Measurements from ENCODE around the gene KRTAP9-8. TPM values are rescaled to one million over a fixed set of nuclear protein-coding genes. Genes with fewer than 3 reads are reported as not detected.
A peak's percentile ranks its signal among the peaks of the same experiment; 100 is the strongest.
"Not testable (repeated sequence)": the region's sequence is repeated elsewhere in the genome, so short reads cannot be mapped to it uniquely, and the experiment has no call there.

Gene KRTAP9-8
- total RNA-seq, 2 donors from 2014 or later: not detected

GRCh38 chr17:41246995-41247787 lies 9.4 kb downstream of the KRTAP9-8 start:
- not testable (repeated sequence) for DNase-seq (ENCODE audit: low spot score in 2 of 2); H3K9me3 Mint-ChIP-seq; ATAC-seq; H3K36me3 Mint-ChIP-seq
- H3K27ac Mint-ChIP-seq: peak overlapping the region in 1 of 2 donors; percentile 5

DNA sequence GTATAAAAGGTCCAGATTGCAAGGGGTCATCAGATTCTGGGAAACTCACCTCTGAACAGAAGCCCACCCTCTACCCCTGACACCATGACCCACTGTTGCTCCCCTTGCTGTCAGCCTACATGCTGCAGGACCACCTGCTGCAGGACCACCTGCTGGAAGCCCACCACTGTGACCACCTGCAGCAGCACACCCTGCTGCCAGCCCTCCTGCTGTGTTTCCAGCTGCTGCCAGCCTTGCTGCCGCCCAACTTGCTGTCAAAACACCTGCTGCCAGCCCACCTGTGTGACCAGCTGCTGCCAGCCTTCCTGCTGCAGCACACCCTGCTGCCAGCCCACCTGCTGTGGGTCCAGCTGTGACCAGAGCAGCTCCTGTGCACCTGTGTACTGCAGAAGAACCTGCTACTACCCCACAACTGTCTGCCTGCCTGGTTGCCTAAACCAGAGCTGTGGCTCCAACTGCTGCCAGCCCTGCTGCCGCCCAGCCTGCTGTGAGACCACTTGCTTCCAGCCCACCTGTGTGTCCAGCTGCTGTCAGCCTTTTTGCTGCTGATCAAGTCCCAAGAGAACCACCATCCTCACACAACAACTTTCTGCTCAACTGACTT lies 11.9 kb downstream of the KRTAP9-8 start, which contains the start of gene KRTAP9-4:
TSS of gene KRTAP9-4 (plus strand) at position 51 of the 604 bp plus-strand sequence. CDS start at position 85, 34 bp downstream.
- not testable (repeated sequence) for H3K36me3 Mint-ChIP-seq; ATAC-seq; H3K9me3 Mint-ChIP-seq; DNase-seq (ENCODE audit: low spot score in 2 of 2); H3K27ac Mint-ChIP-seq

GRCh38 chr17:41251261-41251660 lies 13.5 kb downstream of the KRTAP9-8 start:
- Mint-ChIP-seq H3K27ac (no peak overlapping the region), H3K36me3 (no peaks in the 10 kb centered on the region), H3K9me3 (no peaks in the 10 kb centered on the region)
- no peak for ATAC-seq
- no peak for DNase-seq (ENCODE audit: low spot score in 2 of 2)

DNA sequence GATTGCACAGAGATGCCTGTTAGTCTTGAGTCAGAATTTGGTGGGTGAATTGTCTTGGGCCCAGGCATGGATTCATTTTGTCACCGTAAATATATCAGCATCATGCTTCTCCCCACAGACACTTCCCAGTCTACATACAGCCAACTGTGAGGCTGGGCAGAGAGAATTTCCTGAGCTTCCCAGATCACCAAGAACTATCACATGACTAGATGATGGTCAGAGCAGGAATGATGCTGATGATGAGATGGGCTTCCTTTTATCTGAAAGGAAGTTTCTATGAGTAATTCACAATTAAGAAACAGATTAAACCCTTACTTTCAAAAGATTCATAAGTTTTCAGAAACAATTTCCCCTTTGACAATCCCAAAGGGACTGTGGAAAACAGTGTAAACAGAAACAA lies 17.1 kb downstream of the KRTAP9-8 start:
- no peak for ATAC-seq
- no peaks in the 10 kb centered on the region for H3K9me3 Mint-ChIP-seq
- H3K36me3 Mint-ChIP-seq: no peaks in the 10 kb centered on the region
- H3K27ac Mint-ChIP-seq: no peak overlapping the region
- DNase-seq (ENCODE audit: low spot score in 2 of 2): no peak

DNA sequence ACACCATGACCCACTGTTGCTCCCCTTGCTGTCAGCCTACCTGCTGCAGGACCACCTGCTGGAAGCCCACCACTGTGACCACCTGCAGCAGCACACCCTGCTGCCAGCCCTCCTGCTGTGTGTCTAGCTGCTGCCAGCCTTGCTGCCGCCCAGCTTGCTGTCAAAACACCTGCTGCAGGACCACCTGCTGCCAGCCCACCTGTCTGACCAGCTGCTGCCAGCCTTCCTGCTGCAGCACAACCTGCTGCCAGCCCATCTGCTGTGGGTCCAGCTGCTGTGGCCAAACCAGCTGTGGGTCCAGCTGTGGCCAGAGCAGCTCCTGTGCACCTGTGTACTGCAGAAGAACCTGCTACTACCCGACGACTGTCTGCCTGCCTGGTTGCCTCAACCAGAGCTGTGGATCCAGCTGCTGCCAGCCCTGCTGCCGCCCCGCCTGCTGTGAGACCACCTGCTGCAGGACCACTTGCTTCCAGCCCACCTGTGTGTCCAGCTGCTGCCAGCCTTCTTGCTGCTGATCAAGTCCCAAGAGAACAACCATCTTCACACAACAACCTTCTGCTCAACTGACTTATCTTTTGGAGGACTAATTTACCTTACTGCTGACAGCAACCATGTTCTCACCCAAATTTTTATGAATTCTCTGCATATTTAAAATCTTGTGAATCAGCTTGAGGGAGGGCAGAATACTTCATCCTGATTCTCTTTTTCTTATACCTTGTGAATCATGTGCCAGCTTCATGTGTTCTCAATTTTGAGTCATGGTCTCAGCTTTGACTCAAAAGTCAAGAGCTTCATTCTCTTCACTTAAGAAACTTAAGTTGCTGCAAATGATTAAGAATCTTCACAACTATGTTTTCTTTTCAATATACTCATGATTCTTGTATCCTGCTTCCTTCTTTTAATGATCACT lies 17.8 kb downstream of the KRTAP9-8 start, which contains the start of gene KRTAP9-9:
TSS of gene KRTAP9-9 (plus strand) at position 4 of the 910 bp plus-strand sequence.
- not testable (repeated sequence) for DNase-seq (ENCODE audit: low spot score in 2 of 2); H3K9me3 Mint-ChIP-seq; H3K27ac Mint-ChIP-seq; H3K36me3 Mint-ChIP-seq; ATAC-seq

DNA sequence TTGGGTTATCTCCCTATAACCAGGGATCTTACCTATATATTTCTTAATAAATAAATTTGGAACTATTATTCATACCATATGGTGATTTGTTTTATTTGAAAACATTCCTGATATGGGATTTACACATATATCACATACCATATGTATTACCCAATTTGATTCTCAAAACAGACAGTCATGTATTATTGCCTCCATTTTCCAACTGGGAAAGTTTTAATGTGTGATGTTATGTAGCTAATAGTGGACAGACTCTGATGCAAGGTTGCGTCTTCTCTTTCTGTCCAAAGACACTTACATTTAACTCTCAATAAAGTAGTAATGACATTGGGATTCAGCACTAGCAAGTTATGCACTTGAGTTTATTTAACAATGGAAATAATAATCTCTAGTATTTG lies 18.5 kb downstream of the KRTAP9-8 start:
- DNase-seq (ENCODE audit: low spot score in 2 of 2): no peak
- Mint-ChIP-seq H3K36me3 (no peaks in the 10 kb centered on the region), H3K9me3 (no peaks in the 10 kb centered on the region), H3K27ac (no peak overlapping the region)
- no peak for ATAC-seq

DNA sequence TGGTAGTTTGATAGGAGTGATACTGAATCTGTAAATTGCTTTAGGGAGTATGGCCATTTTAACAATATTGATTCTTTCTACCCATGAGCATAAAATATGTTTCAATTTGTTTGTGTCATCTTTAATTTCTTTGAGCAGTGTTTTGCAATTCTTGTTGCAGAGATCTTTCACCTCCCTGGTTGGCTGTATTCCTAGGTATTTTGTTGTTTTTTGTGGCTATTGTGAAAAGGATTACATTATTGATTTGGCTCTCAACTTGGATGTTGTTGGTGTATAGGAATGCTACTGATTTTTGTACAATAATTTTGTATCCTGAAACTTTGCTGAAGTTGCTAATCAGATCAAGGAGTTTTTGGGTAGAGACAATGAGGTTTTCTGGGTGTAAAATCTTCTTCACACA lies 20.6 kb downstream of the KRTAP9-8 start:
- no peaks in the 10 kb centered on the region for H3K36me3 Mint-ChIP-seq
- H3K27ac Mint-ChIP-seq: no peak overlapping the region
- DNase-seq (ENCODE audit: low spot score in 2 of 2): no peak
- H3K9me3 Mint-ChIP-seq: no peaks in the 10 kb centered on the region
- no peak for ATAC-seq

DNA sequence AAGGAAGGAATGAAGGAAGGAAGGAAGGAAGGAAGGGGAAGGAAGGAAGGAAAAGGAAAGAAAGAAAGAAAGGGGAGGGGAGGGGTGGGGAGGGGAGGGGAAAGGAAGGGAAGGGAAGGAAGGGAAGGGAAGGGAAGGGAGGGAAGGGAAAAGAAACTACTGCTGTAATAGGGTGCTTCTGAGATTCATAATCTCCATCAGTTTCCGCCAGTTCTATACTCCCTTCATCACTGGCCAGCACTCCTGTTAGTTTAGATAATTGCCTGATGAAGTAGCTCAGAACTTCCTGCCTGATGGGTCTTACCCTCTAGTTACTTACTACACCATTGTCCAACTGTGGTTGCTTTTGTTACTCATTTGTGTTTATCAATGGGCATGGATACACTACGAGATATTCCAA lies 25.4 kb downstream of the KRTAP9-8 start:
- H3K9me3 Mint-ChIP-seq: no peaks in the 10 kb centered on the region
- ATAC-seq (no peak), DNase-seq (ENCODE audit: low spot score in 2 of 2) (no peak)
- H3K36me3 Mint-ChIP-seq: no peaks in the 10 kb centered on the region
- no peak overlapping the region for H3K27ac Mint-ChIP-seq

- Mint-ChIP-seq H3K36me3 (no peaks in the 10 kb centered on the region), H3K27ac (no peak overlapping the region), H3K9me3 (no peaks in the 10 kb centered on the region)
- DNase-seq (ENCODE audit: low spot score in 2 of 2): no peak
- ATAC-seq: no peak
Measured at GRCh38 chr17:41264599-41264998, 26.8 kb downstream of the KRTAP9-8 start.

DNA sequence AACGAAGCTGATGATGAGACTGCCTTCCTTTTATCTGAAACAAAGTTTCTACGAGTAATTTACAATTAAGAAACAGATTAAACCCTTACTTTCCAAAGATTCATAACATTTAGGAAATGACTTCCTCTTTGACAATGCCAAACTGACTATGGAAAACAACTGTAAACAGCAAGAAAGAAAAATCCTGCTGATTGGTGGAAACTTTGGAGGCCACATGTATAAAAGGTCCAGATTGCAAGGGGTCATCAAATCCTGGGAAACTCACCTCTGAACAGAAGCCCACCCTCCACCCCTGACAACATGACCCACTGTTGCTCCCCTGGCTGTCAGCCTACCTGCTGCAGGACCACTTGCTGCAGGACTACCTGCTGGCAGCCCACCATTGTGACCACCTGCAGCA lies 27.3 kb downstream of the KRTAP9-8 start, which contains the start of gene KRTAP9-6:
TSS of gene KRTAP9-6 (plus strand) at position 301 of the 400 bp plus-strand sequence. CDS start at position 301, 0 bp downstream.
- ATAC-seq: no peak
- no peaks in the 10 kb centered on the region for H3K9me3 Mint-ChIP-seq
- DNase-seq (ENCODE audit: low spot score in 2 of 2): no peak
- no peaks in the 10 kb centered on the region for H3K36me3 Mint-ChIP-seq
- no peak within 1 kb of the TSS for H3K27ac Mint-ChIP-seq

- Mint-ChIP-seq H3K27ac (no peak overlapping the region), H3K36me3 (no peaks in the 10 kb centered on the region), H3K9me3 (no peaks in the 10 kb centered on the region)
- DNase-seq (ENCODE audit: low spot score in 2 of 2) (no peak), ATAC-seq (no peak)
Measured at GRCh38 chr17:41267711-41268110, 29.9 kb downstream of the KRTAP9-8 start.

- not testable (repeated sequence) for H3K36me3 Mint-ChIP-seq; H3K27ac Mint-ChIP-seq; ATAC-seq; DNase-seq (ENCODE audit: low spot score in 2 of 2); H3K9me3 Mint-ChIP-seq
Measured at GRCh38 chr17:41271323-41271722, 33.5 kb downstream of the KRTAP9-8 start.

DNA sequence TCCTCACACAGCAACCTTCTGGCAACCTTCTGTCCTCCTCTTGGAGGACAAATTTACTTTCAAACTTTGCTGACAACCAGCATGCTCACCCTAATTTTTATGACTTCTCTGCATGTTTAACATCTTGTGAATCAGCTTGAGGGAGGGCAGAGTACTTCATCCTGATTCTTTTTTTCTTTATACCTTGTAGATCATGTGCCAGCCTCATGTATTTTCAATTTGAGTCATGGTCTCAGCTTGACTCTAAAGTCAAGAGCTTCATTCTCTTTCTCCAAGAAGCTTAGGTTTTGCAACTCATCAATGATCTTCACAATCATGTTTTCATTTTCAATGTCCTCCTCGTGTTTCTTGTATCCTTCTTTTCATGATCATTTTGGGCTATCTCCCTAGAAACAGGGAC lies 34.1 kb downstream of the KRTAP9-8 start:
- no peak for ATAC-seq
- no peaks in the 10 kb centered on the region for H3K9me3 Mint-ChIP-seq
- DNase-seq (ENCODE audit: low spot score in 2 of 2): no peak
- H3K36me3 Mint-ChIP-seq: no peaks in the 10 kb centered on the region
- H3K27ac Mint-ChIP-seq: no peak overlapping the region

DNA sequence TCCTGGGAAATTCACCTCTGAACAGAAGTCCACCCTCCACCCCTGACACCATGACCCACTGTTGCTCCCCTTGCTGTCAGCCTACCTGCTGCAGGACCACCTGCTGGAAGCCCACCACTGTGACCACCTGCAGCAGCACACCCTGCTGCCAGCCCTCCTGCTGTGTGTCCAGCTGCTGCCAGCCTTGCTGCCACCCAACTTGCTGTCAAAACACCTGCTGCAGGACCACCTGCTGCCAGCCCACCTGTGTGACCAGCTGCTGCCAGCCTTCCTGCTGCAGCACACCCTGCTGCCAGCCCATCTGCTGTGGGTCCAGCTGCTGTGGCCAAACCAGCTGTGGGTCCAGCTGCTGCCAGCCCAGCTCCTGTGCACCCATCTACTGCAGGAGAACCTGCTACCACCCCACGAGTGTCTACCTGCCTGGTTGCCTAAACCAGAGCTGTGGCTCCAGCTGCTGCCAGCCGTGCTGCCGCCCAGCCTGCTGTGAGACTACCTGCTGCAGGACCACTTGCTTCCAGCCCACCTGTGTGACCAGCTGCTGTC lies 37.9 kb downstream of the KRTAP9-8 start, which contains the start of gene KRTAP9-7:
TSS of gene KRTAP9-7 (plus strand) at position 51 of the 543 bp plus-strand sequence. CDS start at position 51, 0 bp downstream.
- not testable (repeated sequence) for H3K36me3 Mint-ChIP-seq; H3K9me3 Mint-ChIP-seq; DNase-seq (ENCODE audit: low spot score in 2 of 2); H3K27ac Mint-ChIP-seq; ATAC-seq

GRCh38 chr17:41278176-41278955 lies 40.6 kb downstream of the KRTAP9-8 start:
- ATAC-seq: no peak
- Mint-ChIP-seq H3K9me3 (peaks cover 0 to 4% of the 10 kb centered on the region in 2 donors), H3K36me3 (no peaks in the 10 kb centered on the region), H3K27ac (no peak overlapping the region)
- no peak for DNase-seq (ENCODE audit: low spot score in 2 of 2)

DNA sequence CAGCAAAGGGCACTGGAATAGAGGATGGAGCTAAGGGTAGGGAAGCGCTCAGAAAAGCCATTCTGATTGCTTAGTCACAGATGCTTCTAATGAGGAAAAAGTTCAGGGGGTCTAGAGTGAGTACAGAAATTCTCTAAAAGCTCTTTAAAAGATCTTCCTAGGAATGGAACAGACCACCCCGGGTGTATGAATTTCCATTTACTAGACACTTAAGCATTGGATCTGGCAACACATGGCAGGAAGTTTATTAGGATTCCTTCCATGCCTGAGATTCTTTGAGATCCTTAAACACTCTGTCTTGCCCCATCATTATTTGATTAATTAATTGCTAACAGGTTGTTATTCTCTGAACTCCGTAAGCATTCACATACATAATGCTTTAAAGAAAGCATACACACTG lies 46.2 kb downstream of the KRTAP9-8 start:
- ATAC-seq (no peak), DNase-seq (ENCODE audit: low spot score in 2 of 2) (no peak)
- H3K36me3 Mint-ChIP-seq: no peaks in the 10 kb centered on the region
- peaks cover 0 to 4% of the 10 kb centered on the region in 2 donors for H3K9me3 Mint-ChIP-seq
- H3K27ac Mint-ChIP-seq: no peak overlapping the region
